IPS-NIHi7 (cell line): ENCODE results near the gene GMEB2.
"Not testable (repeated sequence)": the region's sequence is repeated elsewhere in the genome, so short reads cannot be mapped to it uniquely, and the experiment has no call there.

Experiments
- DNase-seq: peaks from one replicate; pipeline ENCODE4 v3.0.0; 2012; ENCODE audit warnings: mixed read lengths; ENCODE audit errors: extremely low spot score

Gene GMEB2

GRCh38 chr20:63572788-63573646 lies 53.9 kb downstream of the GMEB2 start:
- DNase-seq: no peak

DNA sequence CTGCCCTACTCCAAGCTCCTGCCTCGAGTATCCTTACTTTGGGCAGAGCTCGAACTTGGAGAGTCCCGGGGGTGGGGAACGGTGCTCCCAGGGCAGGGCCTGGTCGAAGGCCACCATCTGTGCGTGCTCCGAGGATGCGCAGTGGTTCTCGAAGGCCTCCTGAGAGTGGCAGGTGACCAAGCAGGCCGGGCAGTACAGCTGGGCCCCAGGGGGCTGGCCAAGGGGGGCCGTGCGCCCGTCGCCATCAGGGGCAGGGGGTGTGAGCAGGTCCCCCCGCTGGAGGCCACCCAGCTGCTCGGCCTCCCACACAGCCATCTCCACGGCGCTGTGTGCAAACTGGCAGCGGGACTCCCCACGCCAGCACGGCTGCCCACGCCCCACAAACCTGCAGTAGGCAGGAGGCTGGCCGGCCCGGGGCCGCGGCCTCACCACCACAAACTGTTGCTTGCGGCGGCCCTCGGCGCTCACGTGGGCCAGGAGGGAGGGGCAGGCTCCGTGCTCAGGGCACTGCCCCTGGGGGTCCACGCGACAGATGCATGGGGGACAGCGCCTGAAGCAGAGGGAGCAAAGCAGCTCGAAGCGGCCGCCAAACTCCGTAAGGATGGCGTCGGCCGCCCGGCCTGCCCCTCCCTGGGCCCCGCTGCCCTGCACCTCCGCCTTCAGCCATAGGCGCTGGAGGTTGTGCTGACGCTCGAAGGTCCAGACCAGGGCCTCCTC lies 54.7 kb downstream of the GMEB2 start:
- DNase-seq: no peak

DNA sequence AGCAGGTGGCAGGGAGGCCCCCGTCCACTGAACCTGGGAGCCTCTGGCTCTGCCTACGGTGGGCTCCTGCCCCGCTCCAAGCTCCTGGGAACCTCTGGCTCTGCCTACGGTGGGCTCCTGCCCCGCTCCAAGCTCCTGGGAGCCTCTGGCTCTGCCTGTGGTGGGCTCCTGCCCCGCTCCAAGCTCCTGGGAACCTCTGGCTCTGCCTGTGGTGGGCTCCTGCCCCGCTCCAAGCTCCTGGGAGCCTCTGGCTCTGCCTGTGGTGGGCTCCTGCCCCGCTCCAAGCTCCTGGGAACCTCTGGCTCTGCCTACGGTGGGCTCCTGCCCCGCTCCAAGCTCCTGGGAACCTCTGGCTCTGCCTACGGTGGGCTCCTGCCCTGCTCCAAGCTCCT lies 55.8 kb downstream of the GMEB2 start:
- not testable (repeated sequence) for DNase-seq

GRCh38 chr20:63570281-63571086 lies 56.4 kb downstream of the GMEB2 start:
- no peak for DNase-seq

DNA sequence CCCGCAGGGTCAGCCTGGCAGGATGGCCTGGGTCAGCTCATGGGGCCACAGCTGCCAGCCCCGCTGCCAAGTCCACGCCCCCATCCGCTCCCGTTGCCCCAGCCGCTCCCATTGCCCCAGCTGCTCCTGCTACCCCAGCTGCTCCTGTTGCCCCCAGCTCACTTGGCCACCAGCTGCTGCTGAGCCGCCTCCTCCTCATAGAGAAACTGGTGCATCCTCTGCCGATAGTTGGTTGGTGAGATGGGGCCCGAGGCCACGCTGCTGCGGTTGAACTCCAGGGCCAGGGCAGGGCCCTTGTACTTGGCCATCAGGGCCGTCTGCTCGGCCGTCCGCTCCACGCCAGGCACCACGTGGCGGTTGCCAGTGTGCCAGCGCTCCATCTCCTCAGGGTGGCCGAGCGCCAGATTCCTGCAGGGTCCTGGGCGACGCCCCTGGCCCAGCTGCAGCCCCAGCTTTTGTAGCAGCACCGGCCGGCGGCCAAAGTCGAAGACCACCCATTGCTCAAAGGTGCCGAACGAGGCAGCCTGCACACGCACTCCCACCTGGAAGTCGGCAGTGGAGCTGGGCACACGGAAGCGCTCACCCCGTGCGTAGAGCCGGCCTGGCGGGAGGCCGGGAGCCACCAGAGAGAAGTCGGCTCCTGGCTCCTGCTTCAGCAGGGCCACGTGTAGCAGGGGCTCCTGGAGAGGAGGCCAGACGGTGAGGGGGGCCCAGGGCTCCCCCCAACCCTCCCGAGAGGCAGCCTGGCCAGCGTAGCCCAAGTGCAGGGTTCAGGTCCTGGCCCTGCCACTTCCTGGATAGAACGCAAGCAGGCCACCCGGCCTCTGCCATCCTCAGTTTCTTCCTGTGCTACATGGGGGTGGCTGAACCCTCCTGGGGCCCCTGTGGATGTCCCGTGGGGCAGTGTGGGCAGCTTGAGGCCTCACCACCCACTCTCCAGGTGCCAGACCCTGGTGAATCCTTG lies 57.6 kb downstream of the GMEB2 start:
- DNase-seq: no peak

DNA sequence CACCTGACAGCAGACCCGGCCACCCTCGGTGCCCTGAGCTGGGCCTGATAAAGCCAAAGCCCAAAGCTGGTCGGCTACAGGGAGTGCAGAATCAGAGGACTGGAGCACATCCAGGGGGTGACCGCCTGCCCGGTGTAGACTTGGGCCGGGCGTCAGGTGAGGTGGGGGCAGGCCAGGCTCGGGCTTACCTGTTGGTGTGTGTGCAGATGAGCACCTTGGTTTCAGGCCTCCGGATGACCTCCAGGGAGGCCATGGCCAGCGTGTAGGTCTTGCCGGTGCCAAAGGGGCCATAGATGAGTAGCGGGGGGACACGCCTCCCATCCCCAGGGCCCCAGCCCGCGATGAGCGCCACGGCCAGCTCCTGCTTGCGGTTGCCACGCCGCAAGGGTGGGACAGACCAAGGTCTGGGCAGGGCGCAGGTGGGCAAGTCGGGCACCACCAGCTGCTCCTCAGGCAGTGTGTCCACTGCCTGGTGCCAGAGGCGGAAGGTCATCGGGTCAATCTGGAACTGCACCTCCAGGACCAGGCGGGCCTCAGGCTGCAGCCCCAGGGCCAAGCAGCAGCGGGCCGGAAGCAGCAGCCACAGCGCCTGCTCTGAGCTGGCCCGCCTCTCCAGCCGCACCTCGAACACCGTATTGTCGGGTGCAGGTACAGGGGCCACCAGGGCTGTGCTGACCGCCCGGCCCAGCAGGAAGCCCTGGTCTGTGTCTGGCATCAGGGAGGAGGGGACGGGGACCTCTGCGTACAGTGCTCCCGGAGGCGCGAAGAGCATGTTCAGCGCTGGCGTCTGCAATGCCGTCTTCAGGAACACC lies 58.5 kb downstream of the GMEB2 start:
- DNase-seq: no peak

DNA sequence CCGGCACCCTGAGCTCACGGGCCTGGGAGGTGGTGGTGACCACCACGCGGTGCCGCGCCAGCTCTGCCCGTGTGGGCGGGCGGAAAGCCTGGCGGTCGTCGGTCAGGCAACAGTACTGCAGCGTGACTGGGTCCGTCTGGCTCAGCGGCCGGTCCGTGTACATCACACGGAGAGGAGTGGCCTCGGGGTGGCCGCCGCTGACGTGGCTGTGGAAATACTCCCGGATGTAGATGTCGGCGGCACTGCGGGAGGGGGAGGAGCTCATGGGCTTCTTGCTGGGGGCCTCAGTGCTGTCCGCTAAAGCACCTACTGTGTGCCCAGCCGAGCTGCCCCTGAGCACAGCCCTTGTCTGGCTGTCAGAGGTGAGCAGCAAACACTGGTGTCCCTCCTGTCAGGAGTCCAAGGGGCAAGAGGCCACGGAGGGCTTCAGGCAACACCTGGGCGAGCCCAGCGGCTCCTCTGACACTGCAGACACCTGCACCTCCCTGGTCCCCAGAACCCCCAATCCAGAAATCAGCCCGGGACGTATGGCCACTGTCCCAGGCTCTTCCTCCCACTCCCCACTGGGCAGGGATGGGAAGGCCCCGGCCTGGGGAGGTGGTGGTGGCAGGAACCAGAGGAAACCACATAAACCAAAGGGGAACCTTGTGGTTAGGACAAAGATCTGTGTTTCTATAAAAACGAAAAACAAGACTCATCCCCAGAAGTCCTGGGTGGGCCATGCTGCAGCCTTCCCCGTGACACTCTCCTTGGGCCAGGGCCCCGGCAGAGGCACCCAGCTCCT lies 59.3 kb downstream of the GMEB2 start:
- no peak for DNase-seq

DNA sequence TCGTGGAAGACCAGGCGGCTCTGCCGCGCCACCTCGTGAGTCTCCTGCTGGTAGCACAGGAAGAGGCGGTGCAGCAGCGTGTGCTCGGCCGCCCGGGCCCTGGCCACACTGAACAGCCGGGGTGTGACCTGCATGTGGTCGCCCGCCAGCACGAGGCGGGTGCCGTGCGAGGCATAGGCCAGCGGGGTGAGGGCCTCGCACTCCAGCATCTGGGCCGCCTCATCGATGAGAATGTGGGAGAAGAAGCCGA lies 59.8 kb downstream of the GMEB2 start:
- no peak for DNase-seq

GRCh38 chr20:63566395-63567135 lies 60.3 kb downstream of the GMEB2 start:
- DNase-seq: no peak

DNA sequence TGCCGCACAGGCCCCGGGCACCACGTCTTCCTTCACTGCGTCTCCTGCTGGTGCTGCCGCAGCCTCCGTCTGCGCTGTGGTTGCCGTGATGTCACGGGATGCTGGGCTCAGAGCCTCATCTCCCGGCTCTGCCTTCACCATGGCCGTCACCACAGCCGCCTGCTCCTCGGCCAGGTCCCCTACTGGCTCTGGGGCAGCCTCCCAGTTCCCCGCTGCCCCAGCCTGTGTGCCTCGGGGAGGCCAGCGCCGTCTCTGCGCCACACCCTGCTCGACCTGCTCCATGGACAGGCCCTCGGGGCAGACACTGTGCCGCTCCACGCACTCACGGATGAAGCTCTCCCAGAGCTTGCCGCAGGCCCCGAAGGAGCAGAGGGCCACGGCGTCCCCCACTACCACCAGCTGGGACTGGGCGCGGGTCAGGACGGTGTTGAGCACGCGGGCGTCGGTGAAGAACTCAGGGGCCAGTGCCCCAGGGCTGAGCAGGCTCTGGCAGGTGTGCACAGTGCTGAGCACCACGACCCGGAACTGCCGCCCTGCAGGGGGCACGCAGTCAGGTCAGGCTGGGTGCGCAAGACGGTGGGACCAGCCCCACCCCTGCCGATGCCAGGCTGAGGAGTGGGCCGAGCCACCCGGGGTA lies 61.1 kb downstream of the GMEB2 start:
- no peak for DNase-seq

DNA sequence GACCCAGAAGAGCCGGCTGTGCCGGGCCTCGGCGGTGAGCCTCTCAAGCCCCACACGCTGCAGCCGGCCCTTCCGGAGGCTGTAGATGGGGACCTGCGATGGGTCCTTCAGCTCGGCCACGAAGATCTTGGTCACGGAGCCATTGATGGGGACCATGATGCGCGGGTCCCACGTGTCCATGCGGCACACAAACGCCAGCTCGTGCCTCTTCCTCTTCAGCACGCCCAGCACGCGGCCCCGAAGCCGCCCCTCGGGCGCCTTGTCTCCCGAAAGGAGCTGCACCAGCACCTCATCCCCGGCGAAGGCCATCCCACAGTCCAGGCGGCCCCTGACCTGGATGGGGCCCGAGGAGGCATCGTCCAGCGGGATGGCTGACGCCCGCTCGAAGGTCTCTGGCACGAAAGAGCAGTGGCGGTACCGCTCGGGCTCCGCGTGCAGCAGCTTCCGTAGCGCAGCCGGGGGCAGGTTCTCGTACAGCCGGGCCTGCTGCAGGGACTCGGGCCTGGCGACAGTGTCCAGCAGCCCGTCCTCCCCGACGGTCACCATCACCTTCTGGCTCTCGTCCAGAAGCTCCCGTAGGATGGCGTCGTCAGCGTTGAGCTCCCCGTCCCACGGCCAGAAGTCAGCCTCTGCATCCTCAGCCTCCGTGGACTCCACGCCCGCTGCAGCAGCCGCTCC lies 61.7 kb downstream of the GMEB2 start:
- DNase-seq: no peak

DNA sequence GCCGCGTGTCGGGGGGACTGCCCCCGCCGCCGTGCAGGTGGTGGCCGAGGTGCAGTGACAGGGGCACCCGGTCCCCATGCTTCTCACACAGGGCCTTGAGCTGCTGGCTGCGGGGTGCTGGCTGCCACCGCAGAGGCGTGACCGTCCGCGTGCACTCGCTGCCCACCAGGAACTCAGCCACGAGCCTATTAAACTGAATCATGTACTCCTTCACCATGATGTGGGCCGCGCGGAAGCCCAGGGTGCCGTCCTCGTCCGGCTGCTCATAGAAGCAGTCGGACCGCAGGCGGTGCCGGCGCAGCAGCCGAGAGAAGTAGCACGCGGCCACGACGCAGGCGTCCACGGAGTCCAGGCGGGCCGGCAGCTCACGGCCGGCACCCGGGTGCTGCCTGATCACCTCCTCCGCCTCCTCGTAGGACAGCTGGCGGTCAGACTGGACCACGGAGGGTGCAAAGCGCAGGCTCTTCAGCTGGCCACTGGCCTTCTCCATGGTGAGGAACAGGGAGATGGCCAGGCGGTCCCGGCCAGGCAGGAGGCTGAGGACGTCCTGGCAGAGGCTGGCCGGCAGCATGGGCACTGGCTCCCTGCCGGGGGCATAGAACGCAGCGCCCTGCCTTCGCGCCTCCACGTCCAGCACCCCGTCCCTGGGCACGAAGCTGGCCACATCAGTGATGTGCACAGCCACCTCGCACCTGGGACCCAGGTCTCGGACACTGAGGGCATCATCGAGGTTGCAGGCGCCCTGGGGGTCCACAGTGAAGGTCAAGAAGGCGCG lies 62.7 kb downstream of the GMEB2 start:
- no peak for DNase-seq

DNA sequence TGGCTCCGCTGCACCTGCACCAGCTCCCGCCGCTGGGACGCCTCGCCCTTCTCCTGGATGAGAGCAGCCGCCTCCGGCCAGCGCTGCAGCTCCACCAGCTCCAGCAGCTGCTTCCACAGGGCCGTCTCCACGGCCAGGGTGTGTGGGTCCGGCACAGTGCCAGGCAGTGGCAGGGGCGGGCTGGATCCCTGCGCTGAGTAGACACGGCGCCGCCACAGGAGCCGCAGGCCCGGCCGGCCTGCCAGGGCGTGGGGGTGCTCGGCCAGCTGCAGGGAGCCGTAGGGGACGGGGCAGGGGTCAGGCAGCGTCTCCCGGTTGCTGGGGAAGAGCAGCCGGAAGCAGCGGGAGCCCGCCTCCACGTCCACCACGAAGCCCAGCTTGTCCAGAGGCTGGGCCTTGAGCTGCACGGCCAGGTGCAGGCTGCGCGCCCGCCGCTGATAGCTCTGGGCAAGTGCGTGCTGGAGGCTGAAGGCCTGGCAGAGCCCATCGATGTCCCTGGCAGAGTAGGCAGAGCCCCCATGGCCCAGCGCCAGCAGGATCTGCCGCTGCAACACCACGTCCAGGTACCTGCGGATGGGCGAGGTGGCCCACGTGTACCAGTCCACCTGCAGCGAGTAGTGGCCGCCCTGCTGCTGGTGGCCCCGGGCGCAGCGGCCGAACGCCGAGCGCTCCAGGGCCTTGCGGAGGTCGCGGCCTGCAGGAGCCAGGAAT lies 63.5 kb downstream of the GMEB2 start:
- DNase-seq: no peak

GRCh38 chr20:63562461-63563224 lies 64.3 kb downstream of the GMEB2 start:
- no peak for DNase-seq

DNA sequence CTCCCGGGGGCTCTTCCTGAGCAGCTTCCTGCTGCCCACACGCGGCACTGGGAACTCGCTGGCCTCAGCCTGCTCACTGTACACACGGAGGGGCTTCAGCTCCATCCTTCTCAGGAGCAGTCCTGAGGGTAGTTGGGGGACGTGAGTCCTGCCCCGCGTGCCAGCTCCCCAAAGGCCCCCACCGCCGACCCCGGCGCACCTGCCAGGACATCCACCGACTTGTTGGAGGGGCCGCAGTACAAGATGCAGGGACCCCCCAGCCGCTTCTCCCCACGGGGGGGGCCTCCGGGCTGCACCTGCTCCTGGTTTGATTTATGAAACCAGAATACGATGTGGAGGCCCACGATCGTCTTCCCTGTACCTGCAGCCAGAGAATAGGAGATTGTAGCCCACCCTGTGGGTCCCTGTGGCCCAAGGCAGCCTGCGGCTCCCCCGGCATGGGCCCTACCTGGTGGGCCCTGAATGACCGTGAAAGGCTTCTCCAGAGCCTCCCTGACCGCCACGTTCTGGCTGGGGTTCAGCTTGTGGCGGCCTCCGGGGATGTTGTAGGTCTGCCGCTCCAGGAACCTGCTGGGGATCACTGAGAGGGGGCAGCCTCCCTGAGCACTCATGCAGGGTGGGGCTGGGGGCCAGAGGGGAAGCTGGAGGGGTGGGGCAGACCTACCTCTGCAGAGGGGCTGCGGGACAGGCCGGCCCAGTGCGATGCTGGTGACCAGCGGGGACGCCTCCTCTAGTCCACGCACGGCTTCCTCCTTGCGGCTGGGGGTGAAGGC lies 65.1 kb downstream of the GMEB2 start:
- no peak for DNase-seq
